Embryonic facial prominence (tissue), 1 donor: ENCODE results near the gene SIDT1.

Source experiments
- DNase-seq: peaks from one replicate; pipeline ENCODE4 v3.0.0-alpha.2; 2016; ENCODE audit errors: extremely low spot score

The SIDT1 gene

GRCh38 chr3:113545594-113545993 lies 13.2 kb downstream of the SIDT1 start:
- DNase-seq: no peak

- no peak for DNase-seq
These were observed 14.1 kb downstream of the SIDT1 start for GRCh38 chr3:113546414-113546893.

- DNase-seq: no peak
These were observed 16.1 kb downstream of the SIDT1 start for GRCh38 chr3:113548501-113548900.

- DNase-seq: no peak
These were observed 19.5 kb downstream of the SIDT1 start for GRCh38 chr3:113551820-113552219.

GRCh38 chr3:113552851-113553250 lies 20.5 kb downstream of the SIDT1 start:
- no peak for DNase-seq

GRCh38 chr3:113555138-113555537 lies 22.8 kb downstream of the SIDT1 start:
- no peak for DNase-seq

GRCh38 chr3:113556316-113556945 lies 24.1 kb downstream of the SIDT1 start:
- no peak for DNase-seq

- DNase-seq: no peak
These were observed 24.6 kb downstream of the SIDT1 start for GRCh38 chr3:113556946-113557335.

GRCh38 chr3:113557374-113557773 lies 25.0 kb downstream of the SIDT1 start:
- no peak for DNase-seq

GRCh38 chr3:113559009-113559408 lies 26.7 kb downstream of the SIDT1 start:
- DNase-seq: no peak

- DNase-seq: no peak
These were observed 27.9 kb downstream of the SIDT1 start for GRCh38 chr3:113560271-113560670.

- no peak for DNase-seq
These were observed 28.7 kb downstream of the SIDT1 start for GRCh38 chr3:113560831-113561623.

GRCh38 chr3:113565555-113565954 lies 33.2 kb downstream of the SIDT1 start:
- no peak for DNase-seq

- DNase-seq: no peak
These were observed 37.8 kb downstream of the SIDT1 start for GRCh38 chr3:113570158-113570557.

- DNase-seq: no peak
These were observed 39.0 kb downstream of the SIDT1 start for GRCh38 chr3:113571360-113571759.

GRCh38 chr3:113573728-113574127 lies 41.4 kb downstream of the SIDT1 start:
- DNase-seq: no peak

- no peak for DNase-seq
These were observed 41.9 kb downstream of the SIDT1 start for GRCh38 chr3:113574213-113574612.

GRCh38 chr3:113575206-113575605 lies 42.9 kb downstream of the SIDT1 start:
- no peak for DNase-seq

GRCh38 chr3:113585228-113585627 lies 52.9 kb downstream of the SIDT1 start:
- no peak for DNase-seq

- no peak for DNase-seq
These were observed 53.4 kb downstream of the SIDT1 start for GRCh38 chr3:113585720-113586119.

GRCh38 chr3:113588806-113589205 lies 56.5 kb downstream of the SIDT1 start:
- no peak for DNase-seq

- no peak for DNase-seq
These were observed 57.6 kb downstream of the SIDT1 start for GRCh38 chr3:113589971-113590370.

- DNase-seq: no peak
These were observed 58.6 kb downstream of the SIDT1 start for GRCh38 chr3:113590983-113591382.
